ENCODE results near the gene COL20A1. TPM values are rescaled to one million over a fixed set of nuclear protein-coding genes. Genes with fewer than 3 reads are reported as not detected.
A peak's percentile ranks its signal among the peaks of the same experiment; 100 is the strongest.

Gene COL20A1
- total and polyA plus RNA-seq, 2 donors from 2014 or later = 0.58 TPM; not detected in 1

DNA sequence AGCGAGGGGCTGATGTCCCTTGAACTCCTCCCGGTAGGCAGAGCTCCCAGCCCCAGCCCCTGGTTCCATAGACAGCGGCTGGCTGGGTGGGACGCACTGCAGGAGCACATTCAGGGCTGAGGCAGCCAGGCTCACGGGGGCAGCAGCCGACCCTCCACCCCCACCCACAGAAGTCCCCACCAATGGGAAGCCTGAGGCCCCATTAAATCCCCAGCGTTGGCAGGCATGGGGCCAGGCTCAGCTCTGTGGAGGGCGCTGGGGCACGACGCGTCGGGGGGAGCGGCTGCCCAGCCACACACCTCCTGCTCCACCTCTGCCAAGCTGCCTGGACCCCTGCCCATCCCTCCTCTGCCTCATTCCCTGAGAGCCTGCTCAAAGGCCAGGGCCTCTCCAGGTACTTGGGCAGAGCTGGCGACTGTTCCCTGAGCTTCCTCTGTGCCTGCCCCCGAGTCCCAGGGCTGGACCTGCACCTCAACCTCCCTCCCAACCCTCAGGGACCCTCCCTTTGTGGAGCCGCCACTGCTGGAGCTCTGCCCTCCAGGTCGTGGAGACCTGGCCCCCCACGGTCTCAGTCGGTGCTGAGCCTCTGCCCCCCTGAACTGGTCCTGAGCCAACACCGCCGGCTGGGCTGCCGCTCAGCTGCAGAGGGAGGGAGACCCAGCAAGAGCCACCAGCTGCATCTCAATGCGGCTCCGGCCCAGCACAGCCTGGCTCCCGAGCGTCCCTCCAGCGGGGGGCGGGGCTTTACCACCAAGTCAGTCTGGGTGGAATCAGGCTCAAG, 59.0 kb downstream of the COL20A1 start:
- TF ChIP-seq, protein P1, sequence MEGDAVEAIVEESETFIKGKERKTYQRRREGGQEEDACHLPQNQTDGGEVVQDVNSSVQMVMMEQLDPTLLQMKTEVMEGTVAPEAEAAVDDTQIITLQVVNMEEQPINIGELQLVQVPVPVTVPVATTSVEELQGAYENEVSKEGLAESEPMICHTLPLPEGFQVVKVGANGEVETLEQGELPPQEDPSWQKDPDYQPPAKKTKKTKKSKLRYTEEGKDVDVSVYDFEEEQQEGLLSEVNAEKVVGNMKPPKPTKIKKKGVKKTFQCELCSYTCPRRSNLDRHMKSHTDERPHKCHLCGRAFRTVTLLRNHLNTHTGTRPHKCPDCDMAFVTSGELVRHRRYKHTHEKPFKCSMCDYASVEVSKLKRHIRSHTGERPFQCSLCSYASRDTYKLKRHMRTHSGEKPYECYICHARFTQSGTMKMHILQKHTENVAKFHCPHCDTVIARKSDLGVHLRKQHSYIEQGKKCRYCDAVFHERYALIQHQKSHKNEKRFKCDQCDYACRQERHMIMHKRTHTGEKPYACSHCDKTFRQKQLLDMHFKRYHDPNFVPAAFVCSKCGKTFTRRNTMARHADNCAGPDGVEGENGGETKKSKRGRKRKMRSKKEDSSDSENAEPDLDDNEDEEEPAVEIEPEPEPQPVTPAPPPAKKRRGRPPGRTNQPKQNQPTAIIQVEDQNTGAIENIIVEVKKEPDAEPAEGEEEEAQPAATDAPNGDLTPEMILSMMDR (IDR thresholded peaks at IDR 0.05; ENCODE audit: borderline replicate concordance, extremely low read depth, insufficient read depth) = no peak
- H3K27ac ChIP-seq (ENCODE audit: low read depth in 2 of 2, low read length in 2 of 2) = no peak overlapping the region
- DNase-seq (peak in 4 of 5 donors; percentile 65 to 76 (median 70)), FAIRE-seq (no peak)
- no peak overlapping the region for H3K9ac ChIP-seq (ENCODE audit: low read length in 3 of 3)
- H3K4me3 ChIP-seq (ENCODE audit: low read length in 3 of 3) = no peak overlapping the region
- intact Hi-C loops (cut with DNase I) = no loop called here
- H3K4me1 ChIP-seq (ENCODE audit: control insufficient read depth in 2 of 3, insufficient read depth in 2 of 3, low read depth in 1 of 3, low read length in 3 of 3) = peaks cover 0 to 4% (median 0%) of the 10 kb centered on the region in 3 donors
- H3K27me3 ChIP-seq (ENCODE audit: control insufficient read depth, insufficient read depth, low read length) = no peaks in the 10 kb centered on the region
- H3K9me3 ChIP-seq (ENCODE audit: control insufficient read depth in 2 of 3, insufficient read depth in 1 of 3, low read length in 3 of 3) = no peaks in the 10 kb centered on the region
- no peaks in the 10 kb centered on the region for H3K36me3 ChIP-seq (ENCODE audit: control insufficient read depth in 2 of 3, insufficient read depth in 3 of 3, low read length in 3 of 3)

DNA sequence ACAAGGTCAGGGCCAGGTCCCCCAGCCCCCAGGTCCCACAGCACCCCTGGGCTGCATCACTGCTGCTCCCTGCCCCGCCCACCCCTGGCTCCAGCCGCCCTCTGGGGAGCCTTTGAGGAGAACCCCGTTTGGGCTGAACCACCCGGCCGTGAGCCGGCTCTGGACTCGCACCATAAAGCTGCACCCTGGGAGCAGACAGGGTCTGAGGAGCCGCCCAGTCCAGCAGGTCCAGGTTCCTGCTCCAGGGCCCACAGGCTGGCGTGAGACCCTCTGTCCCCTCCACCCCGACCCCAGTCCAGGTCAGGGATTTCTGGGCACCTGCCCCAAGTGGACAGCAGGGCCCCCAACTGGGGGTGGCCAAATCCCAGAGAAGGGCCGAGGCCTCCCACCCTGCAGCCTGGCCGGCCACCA, 59.8 kb downstream of the COL20A1 start:
- no peaks in the 10 kb centered on the region for H3K27me3 ChIP-seq (ENCODE audit: control insufficient read depth, insufficient read depth, low read length)
- TF ChIP-seq, protein P1 (IDR thresholded peaks at IDR 0.05; ENCODE audit: borderline replicate concordance, extremely low read depth, insufficient read depth) = no peak
- DNase-seq (no peak), FAIRE-seq (no peak)
- no peaks in the 10 kb centered on the region for H3K9me3 ChIP-seq (ENCODE audit: control insufficient read depth in 2 of 3, insufficient read depth in 1 of 3, low read length in 3 of 3)
- no peak overlapping the region for H3K4me3 ChIP-seq (ENCODE audit: low read length in 3 of 3)
- peaks cover 0 to 4% (median 0%) of the 10 kb centered on the region in 3 donors for H3K4me1 ChIP-seq (ENCODE audit: control insufficient read depth in 2 of 3, insufficient read depth in 2 of 3, low read depth in 1 of 3, low read length in 3 of 3)
- H3K9ac ChIP-seq (ENCODE audit: low read length in 3 of 3) = no peak overlapping the region
- no peak overlapping the region for H3K27ac ChIP-seq (ENCODE audit: low read depth in 2 of 2, low read length in 2 of 2)
- intact Hi-C loops (cut with DNase I) = no loop called here
- no peaks in the 10 kb centered on the region for H3K36me3 ChIP-seq (ENCODE audit: control insufficient read depth in 2 of 3, insufficient read depth in 3 of 3, low read length in 3 of 3)

DNA sequence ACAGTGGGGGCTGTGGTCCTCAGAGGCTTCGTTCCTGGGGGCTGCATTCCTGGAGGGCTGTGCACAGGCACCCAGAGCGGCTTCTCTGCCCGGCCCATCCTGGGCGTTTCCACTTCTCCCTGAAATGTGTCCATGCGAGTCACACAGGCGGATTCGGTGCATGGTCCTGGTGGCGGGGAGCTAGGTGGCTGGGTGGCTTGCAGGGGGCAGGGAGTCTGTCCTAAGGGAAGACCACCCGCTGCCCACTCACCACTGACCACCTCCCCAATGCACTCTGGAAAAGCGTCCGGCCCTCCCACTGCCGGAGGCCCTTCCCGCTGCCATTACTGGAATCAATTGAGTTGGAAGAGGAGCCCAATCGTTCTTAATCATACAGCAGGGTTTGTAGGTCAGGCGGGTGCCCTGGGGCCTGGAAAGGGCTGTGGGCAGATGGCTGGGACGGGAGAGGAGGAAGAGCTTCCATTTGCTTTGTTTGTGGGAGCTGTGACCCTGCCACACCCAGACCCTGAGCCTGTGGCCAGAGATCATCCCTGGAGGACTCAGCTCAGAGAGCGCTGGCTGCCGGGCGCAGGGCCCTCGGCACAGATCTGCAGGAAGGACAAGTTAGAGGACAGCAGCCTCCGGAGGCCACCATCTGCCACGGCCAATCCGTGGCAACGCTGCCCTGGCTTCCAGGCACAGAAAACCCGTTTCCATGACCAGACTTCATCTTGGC, 61.8 kb downstream of the COL20A1 start:
- no peak overlapping the region for H3K4me3 ChIP-seq (ENCODE audit: low read length in 3 of 3)
- no peaks in the 10 kb centered on the region for H3K36me3 ChIP-seq (ENCODE audit: control insufficient read depth in 2 of 3, insufficient read depth in 3 of 3, low read length in 3 of 3)
- TF ChIP-seq, protein P1 (IDR thresholded peaks at IDR 0.05; ENCODE audit: borderline replicate concordance, extremely low read depth, insufficient read depth) = no peak
- H3K9me3 ChIP-seq (ENCODE audit: control insufficient read depth in 2 of 3, insufficient read depth in 1 of 3, low read length in 3 of 3) = no peaks in the 10 kb centered on the region
- H3K27me3 ChIP-seq (ENCODE audit: control insufficient read depth, insufficient read depth, low read length) = no peaks in the 10 kb centered on the region
- H3K9ac ChIP-seq (ENCODE audit: low read length in 3 of 3) = no peak overlapping the region
- intact Hi-C loops (cut with DNase I) = no loop called here
- DNase-seq (peak in 1 of 5 donors; percentile 51), FAIRE-seq (no peak)
- H3K27ac ChIP-seq (ENCODE audit: low read depth in 2 of 2, low read length in 2 of 2) = no peak overlapping the region
- peaks cover 0 to 4% (median 0%) of the 10 kb centered on the region in 3 donors for H3K4me1 ChIP-seq (ENCODE audit: control insufficient read depth in 2 of 3, insufficient read depth in 2 of 3, low read depth in 1 of 3, low read length in 3 of 3)
